DOHH2 (cell line): ENCODE data around the gene GALNT7.

Experiments
- H3F3A ChIP-seq: fragments of 200-600 bp; sonication (generic), shearing (Covaris generic); 2 replicates; pipeline ENCODE4 v1.6.0; 2016; ENCODE audit warnings: antibody characterized with exemption, mild to moderate bottlenecking; ENCODE audit not compliant: control insufficient read depth, insufficient read depth
- H3K27ac ChIP-seq: fragments of 200-600 bp; sonication (generic); 2 replicates; pipeline ENCODE4 v1.5.1; 2014; ENCODE audit warnings: low read depth, mild to moderate bottlenecking, low read length, moderate library complexity
- H3K27me3 ChIP-seq: fragments of 200-600 bp; sonication (generic); 2 replicates; pipeline ENCODE4 v1.6.1; 2014; ENCODE audit warnings: mild to moderate bottlenecking, low read length, mixed read lengths; ENCODE audit not compliant: control insufficient read depth
- H3K36me3 ChIP-seq: fragments of 200-600 bp; sonication (generic); 2 replicates; pipeline ENCODE4 v1.6.1; 2014; ENCODE audit warnings: mild to moderate bottlenecking, low read length, moderate library complexity, mixed read lengths; ENCODE audit not compliant: control insufficient read depth
- H3K4me1 ChIP-seq: fragments of 200-600 bp; sonication (generic); 2 replicates; pipeline ENCODE4 v1.6.1; 2014; ENCODE audit warnings: mild to moderate bottlenecking, low read length, mixed read lengths; ENCODE audit not compliant: control insufficient read depth
- H3K4me2 ChIP-seq: fragments of 200-600 bp; sonication (generic); 2 replicates; pipeline ENCODE4 v1.6.0; 2014; ENCODE audit warnings: mild to moderate bottlenecking, low read length, moderate library complexity
- H3K4me3 ChIP-seq: fragments of 200-600 bp; sonication (generic); 2 replicates; pipeline ENCODE4 v1.5.1; 2014; ENCODE audit warnings: mild to moderate bottlenecking, low read length, mixed read lengths
- H3K79me2 ChIP-seq: fragments of 200-600 bp; sonication (generic); 2 replicates; pipeline ENCODE4 v1.6.1; 2014; ENCODE audit warnings: mild to moderate bottlenecking, low read length, mixed read lengths; ENCODE audit not compliant: control insufficient read depth
- H3K9me2 ChIP-seq: fragments of 200-600 bp; sonication (generic); replicated peaks from 2 replicates; pipeline ENCODE4 v1.6.1; 2014; ENCODE audit warnings: mild to moderate bottlenecking, low read length, mixed read lengths; ENCODE audit not compliant: control insufficient read depth
- H3K9me3 ChIP-seq: fragments of 200-600 bp; sonication (generic); 2 replicates; pipeline ENCODE4 v1.6.1; 2014; ENCODE audit warnings: antibody characterized with exemption, low read length, mixed read lengths; ENCODE audit not compliant: control insufficient read depth, insufficient read depth
- H4K20me1 ChIP-seq: fragments of 200-600 bp; sonication (generic); 2 replicates; pipeline ENCODE4 v1.6.0; 2014; ENCODE audit warnings: low read depth, mild to moderate bottlenecking, antibody characterized with exemption, low read length, moderate library complexity; ENCODE audit not compliant: control insufficient read depth, insufficient read depth
- CTCF ChIP-seq: fragments of 200-600 bp; sonication (generic); IDR thresholded peaks from one replicate; pipeline ENCODE4 v1.5.1; 2014; ENCODE audit warnings: antibody characterized with exemption, mild to moderate bottlenecking, low read depth, low read length; ENCODE audit not compliant: poor library complexity, severe bottlenecking
- EZH2phosphoT487 ChIP-seq: fragments of 200-600 bp; sonication (generic); IDR thresholded peaks from 2 replicates; pipeline ENCODE4 v1.6.1; 2017; ENCODE audit warnings: borderline replicate concordance, mild to moderate bottlenecking, antibody characterized with exemption, low read length, moderate library complexity, mixed read lengths

The GALNT7 gene

DNA sequence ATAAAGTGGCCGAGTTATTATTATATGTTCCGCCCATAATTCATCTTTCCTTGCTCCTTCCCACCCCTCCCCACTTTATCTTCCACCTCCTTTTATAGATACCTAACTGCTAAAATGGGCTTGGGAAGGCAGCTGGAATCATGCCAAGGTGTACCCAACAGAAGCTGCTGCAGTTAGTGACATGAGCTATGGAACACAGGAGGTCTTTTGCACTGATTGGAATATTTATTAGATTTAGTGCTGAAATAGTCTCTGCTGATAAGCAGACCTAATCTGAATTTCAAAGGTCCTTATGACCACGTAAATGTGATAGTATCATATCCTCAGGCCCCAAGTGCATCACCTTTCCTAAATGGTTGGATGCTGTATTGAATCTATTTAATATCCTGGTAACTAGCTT is 100.7 kb downstream of the GALNT7 start:
- Histone ChIP-seq H3F3A (no peaks in the 10 kb centered on the region), H3K27ac (no peak overlapping the region), H3K36me3 (peaks cover 11% of the 10 kb centered on the region), H4K20me1 (no peaks in the 10 kb centered on the region), H3K4me2 (no peak overlapping the region), H3K79me2 (peaks cover 59% of the 10 kb centered on the region), H3K4me1 (peaks cover 6% of the 10 kb centered on the region), H3K9me2 (no peaks in the 10 kb centered on the region), H3K4me3 (no peak overlapping the region), H3K9me3 (no peaks in the 10 kb centered on the region), H3K27me3 (no peaks in the 10 kb centered on the region)
- TF ChIP-seq EZH2phosphoT487 = no peak
- no peak for TF ChIP-seq CTCF

DNA sequence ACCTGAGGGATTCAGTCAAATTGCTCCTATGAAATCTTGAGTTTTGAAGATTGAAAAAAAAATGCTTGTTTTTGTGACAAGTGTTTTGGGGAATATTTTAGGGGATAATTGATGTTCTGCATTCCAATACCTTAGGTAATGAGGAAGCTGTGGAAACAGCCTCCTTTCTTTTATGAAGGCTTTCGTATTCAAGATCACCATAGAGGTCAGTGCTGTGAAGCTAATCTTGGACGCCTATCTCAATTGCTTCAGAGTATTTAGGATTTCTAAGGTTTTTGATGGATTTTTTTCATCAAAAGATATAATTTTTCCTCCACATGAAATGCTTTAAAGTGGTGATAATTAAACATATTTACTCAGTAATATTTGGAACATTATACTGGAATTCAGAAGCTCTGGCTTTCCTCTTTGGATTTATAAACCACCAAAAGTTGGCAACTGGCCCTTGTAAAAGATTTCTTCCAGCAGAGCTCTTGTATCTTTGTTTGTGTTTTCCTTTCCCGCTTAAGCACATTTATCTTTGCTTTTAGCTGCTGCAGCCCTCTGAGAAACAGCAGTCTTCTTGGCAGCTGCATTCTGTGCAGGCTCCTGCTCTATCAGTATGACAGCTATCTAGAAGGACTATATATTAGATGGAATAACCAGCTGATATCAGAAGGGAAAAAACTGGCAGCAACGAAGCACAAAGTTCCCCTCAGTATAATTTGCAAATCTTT is 101.9 kb downstream of the GALNT7 start:
- no peaks in the 10 kb centered on the region for H3K9me3 ChIP-seq
- no peak overlapping the region for H3K4me2 ChIP-seq
- H3K4me3 ChIP-seq = no peak overlapping the region
- H3K27me3 ChIP-seq = no peaks in the 10 kb centered on the region
- no peaks in the 10 kb centered on the region for H3F3A ChIP-seq
- H3K27ac ChIP-seq = no peak overlapping the region
- H3K79me2 ChIP-seq = peaks cover 54% of the 10 kb centered on the region
- H3K4me1 ChIP-seq = no peaks in the 10 kb centered on the region
- no peaks in the 10 kb centered on the region for H3K9me2 ChIP-seq
- no peak for TF ChIP-seq CTCF
- H3K36me3 ChIP-seq = peaks cover 11% of the 10 kb centered on the region
- no peaks in the 10 kb centered on the region for H4K20me1 ChIP-seq

GRCh38 chr4:173272314-173272713 is 103.7 kb downstream of the GALNT7 start:
- H3K79me2 ChIP-seq = peaks cover 51% of the 10 kb centered on the region
- H3K9me3 ChIP-seq = no peaks in the 10 kb centered on the region
- H3K27me3 ChIP-seq = no peaks in the 10 kb centered on the region
- peaks cover 11% of the 10 kb centered on the region for H3K36me3 ChIP-seq
- H3K4me3 ChIP-seq = no peak overlapping the region
- no peaks in the 10 kb centered on the region for H3K4me1 ChIP-seq
- no peak overlapping the region for H3K4me2 ChIP-seq
- TF ChIP-seq CTCF (no peak), EZH2phosphoT487 (no peak)
- H3K9me2 ChIP-seq = no peaks in the 10 kb centered on the region
- no peak overlapping the region for H3K27ac ChIP-seq
- H3F3A ChIP-seq = no peaks in the 10 kb centered on the region
- no peaks in the 10 kb centered on the region for H4K20me1 ChIP-seq

- Histone ChIP-seq H3K4me3 (no peak overlapping the region), H4K20me1 (no peaks in the 10 kb centered on the region), H3K9me2 (no peaks in the 10 kb centered on the region), H3F3A (no peaks in the 10 kb centered on the region), H3K79me2 (peaks cover 45% of the 10 kb centered on the region), H3K27ac (no peak overlapping the region), H3K9me3 (no peaks in the 10 kb centered on the region), H3K36me3 (peaks cover 11% of the 10 kb centered on the region), H3K27me3 (no peaks in the 10 kb centered on the region), H3K4me2 (no peak overlapping the region), H3K4me1 (no peaks in the 10 kb centered on the region)
- TF ChIP-seq EZH2phosphoT487 = no peak
- TF ChIP-seq CTCF = no peak
Measured at GRCh38 chr4:173272996-173273395, 104.4 kb downstream of the GALNT7 start.
